ENCODE results near the gene RAD21L1.

DNA sequence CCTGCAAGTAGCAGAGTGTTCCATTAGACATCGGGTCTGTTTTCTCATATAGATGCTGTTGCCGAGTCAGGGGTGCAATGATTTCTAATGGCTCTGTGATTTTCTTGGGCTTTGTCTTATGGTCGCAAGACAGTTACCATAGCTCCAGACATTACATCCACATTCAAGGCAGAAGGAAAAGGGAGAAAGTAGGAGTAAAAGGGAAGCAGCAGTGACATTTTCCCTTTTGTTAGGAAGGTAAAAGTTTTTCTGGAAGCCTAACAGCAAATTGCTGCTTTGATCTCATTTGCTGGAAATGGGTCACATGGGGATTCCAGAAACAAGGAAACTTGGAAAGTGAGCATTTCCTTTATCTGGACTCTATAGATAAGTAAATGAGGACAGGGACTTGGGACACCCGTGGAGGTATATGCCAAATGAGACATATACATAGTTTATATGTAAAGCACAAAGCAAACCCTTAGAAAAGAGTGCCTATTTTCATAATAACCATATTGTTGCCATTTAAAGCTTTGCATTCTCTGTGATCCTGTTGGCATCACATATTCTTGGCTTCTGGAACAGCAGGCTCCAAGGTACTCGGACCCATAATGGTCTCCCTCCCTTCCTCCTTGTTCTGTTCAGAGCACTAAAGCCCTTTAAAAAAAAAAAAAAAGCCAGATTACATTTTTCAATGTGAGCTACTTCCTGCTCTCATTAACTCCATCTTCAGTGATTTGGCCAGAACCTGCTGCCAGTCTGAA, 22.9 kb upstream of the RAD21L1 start, which contains the start of gene C20orf202:
- TF ChIP-seq POLR2A (IDR thresholded peaks at IDR 0.05; ENCODE audit: low read depth, low read length) (no peak), POLR2AphosphoS5 (IDR thresholded peaks at IDR 0.05; ENCODE audit: low read depth, low read length) (no peak)
